Subcutaneous adipose tissue (tissue), 4 donors: ENCODE results near the gene PCSK7. TPM values are rescaled to one million over a fixed set of nuclear protein-coding genes. Genes with fewer than 3 reads are reported as not detected.

Source experiments
- total RNA-seq, 4 donors: library from RNA; depleted of rRNA; stranded (reverse); fragments of >200 nt; gene quantifications; one replicate each; pipeline ENCODE4 v1.1.0, GENCODE V29; 2016
- TF ChIP-seq, protein P1 (sequence below): fragments of 450-650 bp; IDR thresholded peaks from one replicate; pipeline ENCODE4 v1.5.1; 2016; ENCODE audit warnings: low read depth, mild to moderate bottlenecking, control low read depth, antibody characterized with exemption, moderate library complexity

Gene PCSK7
- total RNA-seq, 4 donors from 2014 or later: 26.2 to 91.0 (median 46.3) TPM

DNA sequence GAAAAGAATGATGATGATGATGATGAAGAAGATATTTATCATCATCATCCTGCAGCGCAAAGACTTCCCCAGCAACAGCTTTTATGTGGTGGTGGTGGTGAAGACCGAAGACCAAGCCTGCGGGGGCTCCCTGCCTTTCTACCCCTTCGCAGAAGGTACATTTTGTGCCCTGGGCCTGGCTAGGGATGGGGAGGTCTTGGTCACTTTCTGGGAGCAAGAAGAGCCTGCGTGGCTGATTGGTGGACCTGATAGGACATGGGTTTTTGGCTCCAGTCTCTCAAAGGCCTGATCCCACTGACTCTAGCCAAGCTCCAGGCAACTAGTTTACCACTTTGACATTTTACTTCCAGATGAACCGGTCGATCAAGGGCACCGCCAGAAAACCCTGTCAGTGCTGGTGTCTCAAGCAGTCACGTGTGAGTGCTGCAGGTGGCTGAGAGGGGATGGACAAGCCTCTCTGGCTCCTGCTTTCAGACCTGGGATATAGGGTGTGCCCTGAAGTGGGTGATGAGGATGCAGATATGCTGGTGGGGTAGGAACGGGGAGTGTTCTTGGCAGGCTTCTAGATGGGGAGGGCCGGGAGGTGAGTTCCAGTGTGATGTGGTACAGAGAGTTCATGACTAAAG lies 48.0 kb downstream of the PCSK7 start:
- TF ChIP-seq, protein P1, sequence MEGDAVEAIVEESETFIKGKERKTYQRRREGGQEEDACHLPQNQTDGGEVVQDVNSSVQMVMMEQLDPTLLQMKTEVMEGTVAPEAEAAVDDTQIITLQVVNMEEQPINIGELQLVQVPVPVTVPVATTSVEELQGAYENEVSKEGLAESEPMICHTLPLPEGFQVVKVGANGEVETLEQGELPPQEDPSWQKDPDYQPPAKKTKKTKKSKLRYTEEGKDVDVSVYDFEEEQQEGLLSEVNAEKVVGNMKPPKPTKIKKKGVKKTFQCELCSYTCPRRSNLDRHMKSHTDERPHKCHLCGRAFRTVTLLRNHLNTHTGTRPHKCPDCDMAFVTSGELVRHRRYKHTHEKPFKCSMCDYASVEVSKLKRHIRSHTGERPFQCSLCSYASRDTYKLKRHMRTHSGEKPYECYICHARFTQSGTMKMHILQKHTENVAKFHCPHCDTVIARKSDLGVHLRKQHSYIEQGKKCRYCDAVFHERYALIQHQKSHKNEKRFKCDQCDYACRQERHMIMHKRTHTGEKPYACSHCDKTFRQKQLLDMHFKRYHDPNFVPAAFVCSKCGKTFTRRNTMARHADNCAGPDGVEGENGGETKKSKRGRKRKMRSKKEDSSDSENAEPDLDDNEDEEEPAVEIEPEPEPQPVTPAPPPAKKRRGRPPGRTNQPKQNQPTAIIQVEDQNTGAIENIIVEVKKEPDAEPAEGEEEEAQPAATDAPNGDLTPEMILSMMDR: no peak

DNA sequence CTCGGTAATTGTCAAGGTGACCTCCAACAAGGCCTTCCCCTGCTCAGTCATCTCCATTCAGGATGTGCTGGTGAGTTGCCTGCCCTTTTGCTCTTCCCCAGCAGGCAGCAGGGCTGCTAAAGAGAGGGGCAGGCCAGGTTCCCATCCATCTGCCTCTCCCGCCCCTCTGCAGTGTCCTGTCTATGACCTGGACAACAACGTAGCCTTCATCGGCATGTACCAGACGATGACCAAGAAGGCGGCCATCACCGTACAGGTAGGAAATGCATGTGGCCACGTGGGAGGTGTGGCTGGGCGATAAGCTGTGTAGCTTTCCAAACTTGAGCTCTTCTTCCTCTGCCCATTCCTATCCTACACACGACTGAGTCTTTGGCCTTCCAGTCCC lies 49.3 kb downstream of the PCSK7 start:
- TF ChIP-seq, protein P1: no peak

DNA sequence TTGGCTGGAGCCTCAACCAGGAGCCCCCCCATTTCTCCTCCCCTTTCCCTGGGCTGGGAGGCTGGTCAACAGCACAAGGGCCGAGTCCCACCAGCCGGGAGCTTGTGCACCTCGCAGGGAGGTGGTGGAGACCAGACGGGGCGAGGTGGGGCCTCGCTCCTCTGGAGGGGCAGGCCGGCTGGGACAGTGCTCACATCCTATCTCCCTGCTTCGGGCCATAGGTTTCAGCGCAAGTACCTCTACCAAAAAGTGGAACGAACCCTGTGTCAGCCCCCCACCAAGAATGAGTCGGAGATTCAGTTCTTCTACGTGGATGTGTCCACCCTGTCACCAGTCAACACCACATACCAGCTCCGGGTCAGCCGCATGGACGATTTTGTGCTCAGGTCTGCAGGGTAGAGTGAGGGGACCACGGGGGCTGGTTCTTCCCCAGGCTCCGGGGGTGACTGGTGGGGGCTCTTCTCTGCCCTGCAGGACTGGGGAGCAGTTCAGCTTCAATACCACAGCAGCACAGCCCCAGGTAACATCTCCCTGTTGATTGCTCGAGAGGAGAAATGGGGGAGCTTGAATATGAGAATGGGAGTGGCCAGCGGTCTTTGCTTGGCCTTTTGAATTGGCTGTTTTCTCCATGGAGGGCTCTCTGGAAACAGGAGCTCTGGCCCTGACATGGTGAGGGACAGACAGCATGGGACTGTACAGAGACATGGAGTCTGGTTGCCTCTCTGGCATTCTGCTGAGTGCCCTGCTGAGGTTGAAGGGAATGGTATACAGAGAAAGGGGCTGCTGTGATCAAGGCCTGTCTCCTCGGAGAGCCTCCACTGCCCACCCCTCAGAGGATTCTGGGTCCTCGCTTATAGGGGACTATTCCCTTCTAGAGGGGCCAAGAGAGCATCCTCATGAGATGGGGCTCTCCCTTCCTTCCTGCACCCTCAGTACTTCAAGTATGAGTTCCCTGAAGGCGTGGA lies 50.0 kb downstream of the PCSK7 start:
- TF ChIP-seq, protein P1: no peak

DNA sequence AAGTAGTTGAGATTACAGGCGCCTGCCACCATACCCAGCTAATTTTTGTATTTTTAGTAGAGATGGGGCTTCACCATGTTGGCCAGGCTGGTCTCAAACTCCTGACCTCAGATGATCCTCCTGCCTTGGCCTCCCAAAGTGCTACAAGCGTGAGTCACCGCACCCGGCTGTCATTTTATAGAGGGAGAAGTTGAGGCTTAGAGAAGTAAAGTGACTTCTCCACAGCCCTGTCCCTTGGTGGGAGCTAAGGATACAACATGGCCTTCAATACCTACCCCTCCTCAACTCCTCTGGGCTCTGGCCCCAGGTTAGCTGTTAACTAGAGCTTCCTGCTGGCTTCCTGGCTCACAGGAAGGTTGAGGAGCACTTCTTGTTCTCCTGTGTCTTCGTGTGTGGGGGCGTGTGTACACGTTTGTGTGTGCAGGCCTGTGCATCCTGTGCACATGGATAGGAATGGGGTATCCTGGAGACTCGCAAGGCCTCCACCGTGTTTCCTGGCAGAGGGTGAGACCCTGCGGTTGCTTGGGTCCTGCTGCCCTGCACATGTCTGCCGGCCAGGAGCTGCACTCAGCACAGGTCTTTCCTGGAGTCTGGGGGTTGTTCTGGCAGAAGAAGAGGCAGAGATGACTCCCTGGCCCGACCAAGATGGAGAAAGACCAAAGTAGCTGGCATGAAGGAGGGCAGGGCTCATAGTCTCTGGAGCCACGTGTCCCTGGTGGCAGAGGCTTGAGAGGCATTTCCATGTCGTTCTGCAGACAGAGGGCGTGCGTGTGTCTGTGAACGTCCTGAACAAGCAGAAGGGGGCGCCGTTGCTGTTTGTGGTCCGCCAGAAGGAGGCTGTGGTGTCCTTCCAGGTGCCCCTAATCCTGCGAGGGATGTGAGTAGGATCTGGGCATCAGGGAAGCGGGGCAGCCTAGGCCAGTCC lies 51.0 kb downstream of the PCSK7 start:
- TF ChIP-seq, protein P1: no peak

DNA sequence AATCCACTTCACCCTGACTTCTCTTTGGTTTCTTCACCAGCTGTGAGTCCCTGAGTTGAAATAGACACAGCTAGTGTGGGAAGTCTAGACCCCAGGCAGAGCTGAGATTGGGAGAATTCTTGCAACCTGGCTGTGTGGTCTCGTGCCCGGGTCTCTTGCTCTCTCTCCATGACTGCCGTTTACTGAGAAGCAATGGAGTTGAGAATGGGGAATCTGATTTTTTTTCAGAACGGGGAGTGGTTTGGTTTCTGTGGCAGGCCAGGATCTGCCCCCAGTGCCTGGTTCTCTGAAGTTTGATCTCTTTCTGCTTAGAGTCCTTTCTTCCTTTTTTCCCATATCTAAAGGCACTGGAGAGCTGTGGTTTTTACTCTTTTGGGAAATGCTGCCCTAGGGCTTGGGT lies 51.9 kb downstream of the PCSK7 start:
- TF ChIP-seq, protein P1: no peak

DNA sequence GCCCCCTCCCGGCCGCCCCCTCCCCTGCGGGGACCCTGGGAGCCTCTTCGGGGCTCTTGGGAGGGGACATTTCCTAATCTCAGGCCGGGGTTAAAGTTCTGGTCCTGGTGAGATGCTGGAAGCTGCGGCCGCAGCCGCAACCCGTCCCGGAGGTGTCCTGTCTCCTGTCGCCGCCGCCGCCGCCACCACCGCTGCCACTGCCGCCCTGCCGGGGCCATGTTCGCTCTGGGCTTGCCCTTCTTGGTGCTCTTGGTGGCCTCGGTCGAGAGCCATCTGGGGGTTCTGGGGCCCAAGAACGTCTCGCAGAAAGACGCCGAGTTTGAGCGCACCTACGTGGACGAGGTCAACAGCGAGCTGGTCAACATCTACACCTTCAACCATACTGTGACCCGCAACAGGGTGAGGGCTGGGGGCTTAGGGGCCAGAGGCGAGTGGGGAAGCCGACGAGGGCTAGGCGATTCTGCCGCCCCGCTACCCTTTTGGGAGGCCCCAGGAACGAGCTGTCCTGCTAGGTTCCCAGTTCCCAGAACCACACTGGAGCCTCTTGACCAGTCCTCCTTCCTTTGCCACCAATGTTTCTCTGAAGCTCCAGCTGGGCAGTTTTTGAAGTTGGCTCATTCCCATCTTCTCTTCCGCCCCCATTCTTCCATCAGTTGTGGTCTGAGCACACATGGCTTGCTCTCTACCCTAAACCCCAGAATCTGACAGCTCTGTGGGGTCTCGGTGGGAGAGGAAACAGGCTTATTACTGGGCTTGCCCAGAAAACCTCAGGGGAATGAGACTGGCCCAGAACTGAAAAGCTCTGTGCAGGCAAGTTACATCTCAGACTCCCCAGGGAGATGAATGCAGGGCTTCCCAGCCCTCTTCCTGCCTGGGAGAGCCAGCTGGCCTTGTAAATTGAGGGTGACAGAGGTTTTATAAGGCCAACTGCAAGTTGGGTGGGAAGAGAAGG lies 52.5 kb downstream of the PCSK7 start:
- TF ChIP-seq, protein P1: no peak
